LNCaP clone FGC (cell line): ENCODE measurements around the gene C6orf89.

Experiments used
- DNase-seq: peaks from one replicate; pipeline ENCODE4 v3.0.0-alpha.2; 2011; ENCODE audit warnings: low read depth
- H3K4me3 ChIP-seq: 2 replicates; pipeline ENCODE4 v1.5.1; 2011; ENCODE audit warnings: mild to moderate bottlenecking, low read depth, low read length, control low read depth
- TF ChIP-seq, protein P1 (sequence below): IDR thresholded peaks from 2 replicates; pipeline ENCODE4 v1.5.1; 2012; ENCODE audit warnings: mild to moderate bottlenecking; ENCODE audit not compliant: control insufficient read depth, insufficient read depth; ENCODE audit errors: extremely low read depth

The C6orf89 gene

DNA sequence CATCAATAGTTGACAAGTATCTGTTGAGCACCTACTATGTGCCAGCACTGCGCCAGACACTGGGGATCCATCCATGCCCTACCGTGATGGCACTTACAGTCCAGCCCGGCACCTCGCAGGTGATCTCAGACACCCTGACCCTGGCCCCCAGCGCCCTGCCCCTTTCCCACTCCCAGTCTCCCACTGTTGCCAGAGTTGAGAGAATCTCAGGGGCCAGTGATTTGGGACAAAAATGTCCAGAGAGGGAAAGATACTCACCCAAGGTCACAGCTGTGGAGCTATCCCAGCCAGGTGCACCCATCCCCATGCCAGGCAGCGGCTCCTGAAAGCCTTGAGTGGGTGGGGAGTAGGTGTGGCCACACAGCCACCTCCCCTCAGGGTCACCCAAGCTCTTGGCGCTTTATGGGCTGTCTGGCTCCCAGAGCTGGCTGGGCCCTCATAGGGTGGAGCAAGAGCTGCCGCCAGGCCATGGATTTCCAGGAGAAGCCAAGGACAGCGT, 72.1 kb downstream of the C6orf89 start:
- TF ChIP-seq, protein P1, sequence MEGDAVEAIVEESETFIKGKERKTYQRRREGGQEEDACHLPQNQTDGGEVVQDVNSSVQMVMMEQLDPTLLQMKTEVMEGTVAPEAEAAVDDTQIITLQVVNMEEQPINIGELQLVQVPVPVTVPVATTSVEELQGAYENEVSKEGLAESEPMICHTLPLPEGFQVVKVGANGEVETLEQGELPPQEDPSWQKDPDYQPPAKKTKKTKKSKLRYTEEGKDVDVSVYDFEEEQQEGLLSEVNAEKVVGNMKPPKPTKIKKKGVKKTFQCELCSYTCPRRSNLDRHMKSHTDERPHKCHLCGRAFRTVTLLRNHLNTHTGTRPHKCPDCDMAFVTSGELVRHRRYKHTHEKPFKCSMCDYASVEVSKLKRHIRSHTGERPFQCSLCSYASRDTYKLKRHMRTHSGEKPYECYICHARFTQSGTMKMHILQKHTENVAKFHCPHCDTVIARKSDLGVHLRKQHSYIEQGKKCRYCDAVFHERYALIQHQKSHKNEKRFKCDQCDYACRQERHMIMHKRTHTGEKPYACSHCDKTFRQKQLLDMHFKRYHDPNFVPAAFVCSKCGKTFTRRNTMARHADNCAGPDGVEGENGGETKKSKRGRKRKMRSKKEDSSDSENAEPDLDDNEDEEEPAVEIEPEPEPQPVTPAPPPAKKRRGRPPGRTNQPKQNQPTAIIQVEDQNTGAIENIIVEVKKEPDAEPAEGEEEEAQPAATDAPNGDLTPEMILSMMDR = no peak
- no peak for DNase-seq
- no peak overlapping the region for H3K4me3 ChIP-seq

DNA sequence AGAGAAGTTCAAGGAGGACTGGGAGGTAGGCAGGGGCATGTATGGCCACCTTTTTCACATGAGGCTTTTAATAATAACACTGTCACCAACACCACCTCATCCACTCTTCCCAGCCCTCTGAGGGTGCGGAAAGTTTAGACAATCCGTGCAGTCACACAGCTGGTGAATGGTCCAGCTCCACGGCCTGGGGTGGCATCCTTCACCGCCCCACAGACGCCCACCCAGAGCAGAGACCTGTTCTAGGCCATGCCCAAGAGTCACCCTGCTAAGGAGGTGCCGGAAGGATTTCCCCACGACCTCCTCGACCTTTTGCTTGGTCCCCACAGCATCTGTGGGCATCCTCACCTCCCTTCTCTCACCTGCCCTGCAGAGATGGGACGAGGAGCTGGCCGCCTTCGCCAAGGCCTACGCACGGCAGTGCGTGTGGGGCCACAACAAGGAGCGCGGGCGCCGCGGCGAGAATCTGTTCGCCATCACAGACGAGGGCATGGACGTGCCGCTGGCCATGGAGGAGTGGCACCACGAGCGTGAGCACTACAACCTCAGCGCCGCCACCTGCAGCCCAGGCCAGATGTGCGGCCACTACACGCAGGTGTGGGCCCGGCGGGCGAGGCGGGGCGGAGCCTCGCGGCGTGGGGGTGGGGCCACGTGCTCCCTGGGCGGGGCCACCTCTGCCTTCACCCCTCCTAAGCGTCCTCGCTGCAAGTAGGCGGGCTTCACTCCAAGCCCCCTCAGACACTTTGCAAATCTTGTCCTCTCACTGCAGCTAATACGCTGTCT, 73.2 kb downstream of the C6orf89 start:
- TF ChIP-seq, protein P1 = no peak
- H3K4me3 ChIP-seq = no peak overlapping the region
- no peak for DNase-seq

DNA sequence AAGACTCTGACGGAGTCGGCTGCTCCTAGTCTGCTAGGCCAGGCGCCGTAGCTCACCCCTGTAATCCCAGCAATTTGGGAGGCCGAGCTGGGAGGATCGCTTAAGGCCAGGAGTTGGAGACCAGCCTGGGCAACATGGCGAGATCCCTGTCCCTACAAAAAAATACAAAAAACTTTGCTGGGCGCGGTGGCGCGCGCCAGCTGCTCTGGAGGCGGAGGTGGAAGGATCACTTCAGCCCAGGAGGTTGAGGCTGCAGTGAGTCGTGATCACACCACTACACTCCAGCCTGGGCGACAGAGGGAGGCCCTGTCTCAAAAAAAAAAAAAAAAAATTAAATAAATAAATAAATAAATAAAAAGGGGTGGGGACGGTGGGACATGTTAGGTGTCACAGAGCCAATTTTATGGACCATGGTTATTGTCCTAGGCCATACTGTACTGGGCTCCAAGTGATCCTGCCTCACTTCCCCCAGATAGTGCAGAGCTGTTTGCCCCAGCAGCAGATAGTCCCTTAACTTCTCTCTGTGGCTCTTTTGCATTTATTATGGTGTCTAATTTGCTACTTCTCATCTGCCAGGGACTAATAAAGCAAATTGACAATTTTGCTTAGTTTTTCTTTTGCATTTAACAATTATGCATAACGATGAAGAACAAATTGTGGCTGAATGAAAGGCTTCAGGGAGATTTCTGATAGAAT, 74.0 kb downstream of the C6orf89 start:
- H3K4me3 ChIP-seq = no peak overlapping the region
- DNase-seq = no peak
- TF ChIP-seq, protein P1 = no peak

DNA sequence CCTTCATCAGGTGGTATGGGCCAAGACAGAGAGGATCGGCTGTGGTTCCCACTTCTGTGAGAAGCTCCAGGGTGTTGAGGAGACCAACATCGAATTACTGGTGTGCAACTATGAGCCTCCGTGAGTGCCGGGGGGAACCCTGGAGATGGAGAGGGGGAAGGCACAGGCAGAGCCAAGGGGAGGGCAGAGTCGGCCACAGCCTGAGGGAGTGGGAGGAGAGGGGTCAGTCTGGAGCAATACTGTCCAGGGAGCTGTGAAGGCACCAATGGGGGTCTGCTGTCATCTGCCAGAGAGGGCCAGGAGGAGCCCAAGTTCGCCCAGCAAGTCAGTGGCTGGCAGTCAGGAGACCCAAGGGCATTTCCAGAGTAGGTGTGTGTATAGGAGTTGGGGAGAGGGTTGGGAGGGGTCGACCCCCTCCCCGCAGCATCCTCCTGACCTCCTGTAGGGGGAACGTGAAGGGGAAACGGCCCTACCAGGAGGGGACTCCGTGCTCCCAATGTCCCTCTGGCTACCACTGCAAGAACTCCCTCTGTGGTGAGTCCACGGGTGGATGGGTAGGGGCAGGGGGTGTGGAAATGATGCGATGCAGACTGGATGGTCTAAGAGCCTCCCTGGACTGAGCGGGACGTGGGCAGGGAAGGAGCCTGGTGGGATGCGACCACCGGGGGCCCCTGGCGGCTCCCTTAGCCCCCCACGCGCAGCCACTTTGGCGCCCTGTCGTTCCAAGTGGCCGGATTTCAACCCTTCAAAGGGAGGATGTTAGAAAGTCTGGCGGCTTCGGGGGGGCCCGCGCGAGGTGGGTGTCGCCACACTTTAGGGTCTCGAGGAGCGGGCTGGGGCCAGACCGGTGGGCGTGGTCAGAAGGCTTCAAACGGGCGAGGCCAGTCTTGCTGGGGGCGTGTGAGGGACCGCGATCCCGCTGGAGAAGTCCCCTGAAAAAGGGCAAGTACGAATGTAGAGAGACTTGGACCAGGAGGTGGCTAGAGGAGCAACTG, 76.0 kb downstream of the C6orf89 start:
- TF ChIP-seq, protein P1 = no peak
- no peak for DNase-seq
- H3K4me3 ChIP-seq = no peak overlapping the region

DNA sequence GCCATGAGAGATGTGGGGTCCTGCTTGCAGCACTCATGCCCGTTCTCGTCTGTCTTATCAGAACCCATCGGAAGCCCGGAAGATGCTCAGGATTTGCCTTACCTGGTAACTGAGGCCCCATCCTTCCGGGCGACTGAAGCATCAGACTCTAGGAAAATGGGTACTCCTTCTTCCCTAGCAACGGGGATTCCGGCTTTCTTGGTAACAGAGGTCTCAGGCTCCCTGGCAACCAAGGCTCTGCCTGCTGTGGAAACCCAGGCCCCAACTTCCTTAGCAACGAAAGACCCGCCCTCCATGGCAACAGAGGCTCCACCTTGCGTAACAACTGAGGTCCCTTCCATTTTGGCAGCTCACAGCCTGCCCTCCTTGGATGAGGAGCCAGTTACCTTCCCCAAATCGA, 77.1 kb downstream of the C6orf89 start:
- no peak overlapping the region for H3K4me3 ChIP-seq
- no peak for DNase-seq
- TF ChIP-seq, protein P1 = no peak

DNA sequence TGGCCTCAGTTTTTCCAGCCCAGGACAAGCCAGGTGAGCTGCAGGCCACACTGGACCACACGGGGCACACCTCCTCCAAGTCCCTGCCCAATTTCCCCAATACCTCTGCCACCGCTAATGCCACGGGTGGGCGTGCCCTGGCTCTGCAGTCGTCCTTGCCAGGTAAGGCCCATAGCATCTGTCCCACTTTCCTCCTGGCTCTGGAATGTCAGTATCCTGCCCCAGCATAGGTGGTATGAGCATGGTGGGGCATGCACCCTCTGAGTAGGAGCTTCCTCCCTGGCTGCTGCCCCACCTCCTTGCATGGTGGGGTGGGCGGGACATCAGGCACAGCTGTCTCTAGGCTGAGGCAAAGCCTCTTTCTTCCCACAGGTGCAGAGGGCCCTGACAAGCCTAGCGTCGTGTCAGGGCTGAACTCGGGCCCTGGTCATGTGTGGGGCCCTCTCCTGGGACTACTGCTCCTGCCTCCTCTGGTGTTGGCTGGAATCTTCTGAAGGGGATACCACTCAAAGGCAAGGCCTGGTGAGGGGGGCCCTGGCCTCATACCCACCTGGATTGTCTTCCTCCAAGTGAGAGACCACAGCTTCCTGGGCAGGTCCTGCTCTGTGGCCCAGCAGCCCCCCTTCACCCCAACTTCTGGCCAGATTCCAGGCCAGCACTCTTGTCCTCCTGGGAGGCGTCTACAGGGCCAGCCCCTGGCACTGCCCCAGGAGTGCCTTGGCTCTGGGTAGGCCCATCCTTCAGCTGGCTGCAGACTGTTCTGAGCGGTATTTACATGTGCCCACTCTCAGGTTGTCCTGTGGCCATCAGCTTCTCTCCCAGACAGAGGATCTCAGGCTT, 77.9 kb downstream of the C6orf89 start:
- no peak for DNase-seq
- H3K4me3 ChIP-seq = no peak overlapping the region
- TF ChIP-seq, protein P1 = no peak
